ENCODE measurements around the gene NFXL1. TPM values are rescaled to one million over a fixed set of nuclear protein-coding genes. Genes with fewer than 3 reads are reported as not detected.

NFXL1 gene
- total RNA-seq, 4 donors from 2014 or later = 7.8 to 12.8 (median 9.3) TPM

GRCh38 chr4:47829438-47829837, 84.9 kb downstream of the NFXL1 start:
- H3K4me1 ChIP-seq = no peaks in the 10 kb centered on the region
- no peaks in the 10 kb centered on the region for H3K27me3 ChIP-seq
- H3K36me3 ChIP-seq = no peaks in the 10 kb centered on the region
- peaks cover 0 to 5% (median 0%) of the 10 kb centered on the region in 3 donors for H3K9me3 ChIP-seq
- ATAC-seq = no peak
- no peak overlapping the region for H3K4me3 ChIP-seq
- TF ChIP-seq POLR2AphosphoS5 (IDR thresholded peaks at IDR 0.05) (no peak), EP300 (IDR thresholded peaks at IDR 0.05) (no peak), POLR2A (IDR thresholded peaks at IDR 0.05) (no peak)
- TF ChIP-seq, protein P1, sequence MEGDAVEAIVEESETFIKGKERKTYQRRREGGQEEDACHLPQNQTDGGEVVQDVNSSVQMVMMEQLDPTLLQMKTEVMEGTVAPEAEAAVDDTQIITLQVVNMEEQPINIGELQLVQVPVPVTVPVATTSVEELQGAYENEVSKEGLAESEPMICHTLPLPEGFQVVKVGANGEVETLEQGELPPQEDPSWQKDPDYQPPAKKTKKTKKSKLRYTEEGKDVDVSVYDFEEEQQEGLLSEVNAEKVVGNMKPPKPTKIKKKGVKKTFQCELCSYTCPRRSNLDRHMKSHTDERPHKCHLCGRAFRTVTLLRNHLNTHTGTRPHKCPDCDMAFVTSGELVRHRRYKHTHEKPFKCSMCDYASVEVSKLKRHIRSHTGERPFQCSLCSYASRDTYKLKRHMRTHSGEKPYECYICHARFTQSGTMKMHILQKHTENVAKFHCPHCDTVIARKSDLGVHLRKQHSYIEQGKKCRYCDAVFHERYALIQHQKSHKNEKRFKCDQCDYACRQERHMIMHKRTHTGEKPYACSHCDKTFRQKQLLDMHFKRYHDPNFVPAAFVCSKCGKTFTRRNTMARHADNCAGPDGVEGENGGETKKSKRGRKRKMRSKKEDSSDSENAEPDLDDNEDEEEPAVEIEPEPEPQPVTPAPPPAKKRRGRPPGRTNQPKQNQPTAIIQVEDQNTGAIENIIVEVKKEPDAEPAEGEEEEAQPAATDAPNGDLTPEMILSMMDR (IDR thresholded peaks at IDR 0.05) = no peak
- no peak overlapping the region for H3K27ac ChIP-seq

DNA sequence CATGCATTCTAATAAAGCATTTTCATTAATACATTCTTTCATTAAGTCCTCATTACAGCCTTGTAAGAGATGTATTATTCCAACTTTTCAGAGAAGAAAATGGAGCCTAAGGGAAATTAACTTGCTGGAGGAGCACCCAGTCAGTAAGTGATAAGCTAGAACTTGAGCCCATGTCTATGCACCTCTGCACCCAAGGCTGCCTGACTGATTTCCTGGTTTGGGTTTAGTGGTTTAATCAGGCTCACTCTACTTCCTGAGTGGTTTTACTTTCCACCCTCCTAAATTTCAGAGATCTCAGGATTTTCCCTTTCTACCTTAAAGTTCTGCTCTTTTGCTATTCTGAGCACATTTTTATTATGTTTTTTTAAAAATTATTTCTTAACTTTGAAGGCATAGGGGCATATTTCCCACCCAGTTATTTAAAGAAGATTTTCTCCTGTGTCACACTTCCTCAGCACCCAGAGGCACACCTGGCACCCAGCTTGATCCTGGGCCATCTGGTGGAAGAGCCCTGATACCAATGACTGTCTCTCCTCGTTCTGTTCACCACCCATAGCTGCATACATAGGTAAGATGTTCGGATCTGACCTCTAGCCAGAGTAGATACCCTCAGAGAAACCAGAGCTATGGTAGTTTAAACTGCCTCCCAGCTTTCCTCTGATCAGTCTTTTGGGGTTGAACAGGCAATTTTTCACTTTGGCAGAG, 86.9 kb downstream of the NFXL1 start:
- WGBS, 2 donors (ENCODE audit: low coverage in 1 of 2) = 50% methylated on average over 1 of the region's 2 CpGs; no CpG with 5 or more reads in 1 of the 2 donors
- no peak for ATAC-seq

DNA sequence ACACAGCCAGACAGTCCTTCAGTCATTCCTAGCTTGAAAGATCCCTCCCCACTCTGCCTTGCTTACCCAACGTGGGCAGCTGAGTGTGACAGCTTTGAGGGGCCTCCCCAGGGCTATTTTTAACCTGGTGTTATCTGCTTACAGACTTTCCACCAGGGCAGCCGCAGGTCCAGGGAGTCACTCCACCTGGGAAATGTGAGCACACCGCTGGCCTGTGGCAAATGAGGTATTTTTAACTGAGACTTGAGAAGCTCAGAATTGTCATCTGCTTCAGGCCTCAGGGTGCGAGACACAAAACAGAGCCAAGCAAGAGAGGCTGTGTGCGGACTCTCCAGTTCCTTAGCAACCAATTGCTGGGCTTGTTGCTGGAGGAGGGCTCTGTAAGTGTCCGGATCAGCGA, 89.5 kb downstream of the NFXL1 start:
- WGBS, 2 donors (ENCODE audit: low coverage in 1 of 2) = 10 to 41% methylated on average over 1 to 3 of the region's 7 CpGs
- no peak for ATAC-seq

More for the DNA sequence above, 86.9 kb downstream of the NFXL1 start:
- no peak overlapping the region for H3K27ac ChIP-seq
- H3K9me3 ChIP-seq = no peaks in the 10 kb centered on the region
- no peaks in the 10 kb centered on the region for H3K36me3 ChIP-seq
- TF ChIP-seq POLR2AphosphoS5 (IDR thresholded peaks at IDR 0.05) (no peak), POLR2A (IDR thresholded peaks at IDR 0.05) (no peak)
- TF ChIP-seq, protein P1 (IDR thresholded peaks at IDR 0.05) = no peak
- no peaks in the 10 kb centered on the region for H3K4me1 ChIP-seq
- no peaks in the 10 kb centered on the region for H3K27me3 ChIP-seq
- H3K4me3 ChIP-seq = no peak overlapping the region

DNA sequence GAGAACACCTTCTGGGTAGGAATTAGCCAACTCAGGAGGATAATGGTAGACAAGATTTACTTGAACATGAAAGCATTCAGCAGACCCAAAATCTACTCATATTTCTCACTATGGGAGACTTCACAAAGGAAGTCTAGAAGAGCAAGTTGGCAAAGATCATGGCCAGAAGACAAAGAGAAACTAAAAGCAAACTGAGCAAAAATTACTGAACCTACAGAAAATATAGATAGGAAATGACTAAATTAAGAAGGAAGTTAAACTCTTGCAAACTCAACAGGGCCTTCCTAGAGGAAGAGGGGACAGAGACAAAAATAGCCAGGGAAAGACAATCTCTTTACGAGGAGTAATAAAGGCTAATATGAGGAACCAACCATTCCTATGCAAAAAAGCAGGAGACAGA, 95.2 kb downstream of the NFXL1 start:
- H3K4me1 ChIP-seq = peaks cover 0 to 5% (median 0%) of the 10 kb centered on the region in 3 donors
- H3K27me3 ChIP-seq = no peaks in the 10 kb centered on the region
- no peak overlapping the region for H3K4me3 ChIP-seq
- no peak overlapping the region for H3K27ac ChIP-seq
- TF ChIP-seq POLR2AphosphoS5 (IDR thresholded peaks at IDR 0.05) (no peak), POLR2A (IDR thresholded peaks at IDR 0.05) (no peak), EP300 (IDR thresholded peaks at IDR 0.05) (no peak)
- TF ChIP-seq, protein P1 (IDR thresholded peaks at IDR 0.05) = no peak
- H3K9me3 ChIP-seq = no peaks in the 10 kb centered on the region
- WGBS, 2 donors (ENCODE audit: low coverage in 1 of 2) = 63 to 89% methylated on average over 1 of the region's 1 CpG
- no peaks in the 10 kb centered on the region for H3K36me3 ChIP-seq
- no peak for ATAC-seq

More for the DNA sequence above, 89.5 kb downstream of the NFXL1 start:
- no peak for TF ChIP-seq POLR2AphosphoS5 (IDR thresholded peaks at IDR 0.05)
- no peak for TF ChIP-seq POLR2A (IDR thresholded peaks at IDR 0.05)
- TF ChIP-seq, protein P1 (IDR thresholded peaks at IDR 0.05) = no peak
- no peak for TF ChIP-seq EP300 (IDR thresholded peaks at IDR 0.05)
- H3K4me1 ChIP-seq = no peaks in the 10 kb centered on the region
- H3K4me3 ChIP-seq = no peak overlapping the region
- no peak overlapping the region for H3K27ac ChIP-seq
- no peaks in the 10 kb centered on the region for H3K36me3 ChIP-seq
- no peaks in the 10 kb centered on the region for H3K27me3 ChIP-seq
- no peaks in the 10 kb centered on the region for H3K9me3 ChIP-seq

GRCh38 chr4:47817275-47817674, 97.1 kb downstream of the NFXL1 start:
- H3K27me3 ChIP-seq = no peaks in the 10 kb centered on the region
- peaks cover 0 to 7% (median 0%) of the 10 kb centered on the region in 3 donors for H3K4me1 ChIP-seq
- no peaks in the 10 kb centered on the region for H3K36me3 ChIP-seq
- ATAC-seq = no peak
- TF ChIP-seq, protein P1 (IDR thresholded peaks at IDR 0.05) = no peak
- TF ChIP-seq POLR2A (IDR thresholded peaks at IDR 0.05) = no peak
- TF ChIP-seq EP300 (IDR thresholded peaks at IDR 0.05) = no peak
- no peak for TF ChIP-seq POLR2AphosphoS5 (IDR thresholded peaks at IDR 0.05)
- no peak overlapping the region for H3K27ac ChIP-seq
- no peaks in the 10 kb centered on the region for H3K9me3 ChIP-seq
- H3K4me3 ChIP-seq = no peak overlapping the region

Data from gastroesophageal sphincter (tissue), 4 donors.